Prostate gland (tissue), 2 donors: ENCODE measurements around the gene SCAMP3. TPM values are rescaled to one million over a fixed set of nuclear protein-coding genes. Genes with fewer than 3 reads are reported as not detected.

Source experiments
- DNase-seq: peaks from one replicate; pipeline ENCODE4 v3.0.0-alpha.2; 2019; ENCODE audit warnings: low spot score
- H3K27ac ChIP-seq, 2 donors: fragments of 200-600 bp; sonication (generic); 2 replicates each; pipeline ENCODE4 v1.5.1; 2017 to 2019
- H3K27me3 ChIP-seq: fragments of 200-600 bp; sonication (generic); replicated peaks from 2 replicates; pipeline ENCODE4 v1.5.1; 2019; ENCODE audit not compliant: insufficient read depth
- H3K36me3 ChIP-seq, 2 donors: fragments of 200-600 bp; sonication (generic); 1 replicate in 1 of 2; 2 replicates in 1 of 2; pipeline versions ENCODE4 v1.5.1 to v1.8.1; 2017 to 2019
- H3K4me1 ChIP-seq: fragments of 200-600 bp; sonication (generic); replicated peaks from 2 replicates; pipeline ENCODE4 v1.5.1; 2019
- H3K4me3 ChIP-seq, 2 donors: fragments of 200-600 bp; sonication (generic); 2 replicates each; pipeline ENCODE4 v1.5.1; 2017 to 2019
- H3K9me3 ChIP-seq: fragments of 200-600 bp; sonication (generic); 2 replicates; pipeline ENCODE4 v1.5.1; 2017
- CTCF ChIP-seq, 4 experiments: fragments of 200-600 bp in 2 of 4; fragments of 450-650 bp in 2 of 4; sonication (generic) in 2 of 4; IDR thresholded peaks; 1 replicate in 3 of 4; 2 replicates in 1 of 4; pipeline ENCODE4 v1.5.1; 2016 to 2019; ENCODE audit warnings: antibody characterized with exemption in 4 of 4, mild to moderate bottlenecking in 2 of 4, moderate library complexity in 2 of 4
- POLR2A ChIP-seq: fragments of 450-650 bp; IDR thresholded peaks from one replicate; pipeline ENCODE4 v1.6.1; 2016; ENCODE audit warnings: antibody characterized with exemption, mild to moderate bottlenecking
- POLR2AphosphoS5 ChIP-seq: sonication (generic); formaldehyde crosslinking; IDR thresholded peaks from one replicate; pipeline ENCODE4 v1.6.1; 2017; ENCODE audit warnings: antibody characterized with exemption
- WGBS: methylation state at CpG from one replicate; pipeline ENCODE4 v1.1.5; 2018; 5-methylcytosine and 5-hydroxymethylcytosine counted together
- intact Hi-C: fragments of 100-400 bp; cut with DNase I; formaldehyde crosslinking; loops from one replicate; pipeline ENCODE4 v1.14.2; 2022
- total RNA-seq, 2 donors: library from RNA; depleted of rRNA; stranded (reverse); fragments of >200 nt; gene quantifications; one replicate each; pipeline ENCODE4 v1.1.0, GENCODE V29; 2016

The SCAMP3 gene
- total RNA-seq, 2 donors from 2014 or later, result 84.1 to 97.8 TPM

GRCh38 chr1:155278689-155279160, 16.6 kb upstream of the SCAMP3 start:
- Histone ChIP-seq H3K9me3 (no peaks in the 10 kb centered on the region), H3K27me3 (no peaks in the 10 kb centered on the region), H3K36me3 (no peaks in the 10 kb centered on the region), H3K4me1 (peaks cover 4% of the 10 kb centered on the region), H3K27ac (no peak overlapping the region), H3K4me3 (no peak overlapping the region)
- 61% methylated on average over 10 of the region's 10 CpGs for whole genome bisulfite sequencing
- DNase-seq, result no peak
- TF ChIP-seq POLR2AphosphoS5 (no peak), CTCF (IDR thresholded peaks at IDR 0.05) (no peak), POLR2A (no peak)
- intact Hi-C loops, result loop anchor here (5.0 to 10.0 kb wide), 3 partner anchors 226 to 314 kb away; partner anchors contain the start of gene ASH1L

- no peaks in the 10 kb centered on the region for H3K9me3 ChIP-seq
- H3K27me3 ChIP-seq, result no peaks in the 10 kb centered on the region
- WGBS, result 2% methylated on average over 28 of the region's 29 CpGs
- H3K4me3 ChIP-seq, result peak overlapping the region; percentile 56 to 64
- TF ChIP-seq POLR2AphosphoS5 (no peak), POLR2A (no peak), CTCF (IDR thresholded peaks at IDR 0.05) (peak in 2 of 4 experiments; percentile 28 to 39)
- H3K36me3 ChIP-seq, result no peaks in the 10 kb centered on the region
- H3K4me1 ChIP-seq, result peaks cover 4% of the 10 kb centered on the region
- H3K27ac ChIP-seq, result peak overlapping the region; percentile 76 to 83
- intact Hi-C loops, result loop anchor here (5.0 to 10.0 kb wide), 3 partner anchors 227 to 314 kb away; partner anchors contain the start of gene ASH1L
- peak; percentile 26 for DNase-seq
Observed at GRCh38 chr1:155277902-155278688, 15.9 kb upstream of the SCAMP3 start.

- TF ChIP-seq CTCF (IDR thresholded peaks at IDR 0.05), result peak; percentile 74 to 85 (median 78)
- peak; percentile 87 for TF ChIP-seq POLR2AphosphoS5
- no peak for TF ChIP-seq POLR2A
- H3K9me3 ChIP-seq, result no peaks in the 10 kb centered on the region
- H3K27me3 ChIP-seq, result no peaks in the 10 kb centered on the region
- H3K4me1 ChIP-seq, result peaks cover 4% of the 10 kb centered on the region
- peak; percentile 97 for DNase-seq
- under 1% methylated on average over 40 of the region's 68 CpGs for WGBS
- peak within 1 kb of the TSS; percentile 56 to 64 for H3K4me3 ChIP-seq
- no peaks in the 10 kb centered on the region for H3K36me3 ChIP-seq
- peak within 1 kb of the TSS; percentile 76 to 83 for H3K27ac ChIP-seq
- intact Hi-C loops, result loop anchor here (5.0 to 10.0 kb wide), 3 partner anchors 228 to 315 kb away; partner anchors contain the start of gene ASH1L
Observed at GRCh38 chr1:155277070-155277901, 15.1 kb upstream of the SCAMP3 start, which contains the start of gene HCN3. HCN3 (plus strand) TSS chr1:155277463; CDS start chr1:155277591, 128 bp downstream.

- H3K36me3 ChIP-seq, result peaks cover 11 to 13% of the 10 kb centered on the region in 2 donors
- H3K27ac ChIP-seq, result peak within 1 kb of the TSS; percentile 97 to 99
- peak in 1 of 4 experiments; percentile 27 for TF ChIP-seq CTCF (IDR thresholded peaks at IDR 0.05)
- peak; percentile 81 for TF ChIP-seq POLR2A
- TF ChIP-seq POLR2AphosphoS5, result peak; percentile 97
- H3K9me3 ChIP-seq, result no peaks in the 10 kb centered on the region
- 11% methylated on average over 60 of the region's 61 CpGs for WGBS
- peak within 1 kb of the TSS; percentile 93 for H3K4me3 ChIP-seq
- H3K27me3 ChIP-seq, result no peaks in the 10 kb centered on the region
- intact Hi-C loops, result loop anchor here (2.0 to 10.0 kb wide), 3 partner anchors 47 to 291 kb away; partner anchors contain the start of genes ASH1L and RUSC1
- peak; percentile 92 for DNase-seq
- peaks cover 4% of the 10 kb centered on the region for H3K4me1 ChIP-seq
Observed at GRCh38 chr1:155273343-155274245, 11.4 kb upstream of the SCAMP3 start, which contains the start of gene CLK2. CLK2 (minus strand) TSS chr1:155273504; CDS start chr1:155270977, 2,527 bp downstream.
